SK-N-MC (cell line): ENCODE measurements around the gene NR4A3.

Experiments used
- EZH2 ChIP-seq: fragments of 200-600 bp; sonication (generic); IDR thresholded peaks from one replicate; pipeline ENCODE4 v1.6.1; 2017; ENCODE audit warnings: antibody characterized with exemption
- FOXP2 ChIP-seq: optimal IDR thresholded peaks from 2 replicates; pipeline ENCODE3; 2011; ENCODE audit warnings: mild to moderate bottlenecking, moderate library complexity; ENCODE audit not compliant: insufficient read depth; ENCODE audit errors: extremely low read length, control extremely low read depth
- POLR2AphosphoS5 ChIP-seq: IDR thresholded peaks from 2 replicates; pipeline ENCODE4 v1.6.1; 2012; ENCODE audit warnings: mild to moderate bottlenecking, low read depth, low read length, borderline replicate concordance

- no peak for TF ChIP-seq POLR2AphosphoS5
- no peak for TF ChIP-seq EZH2
- no peak for TF ChIP-seq FOXP2
These were observed 48.4 kb downstream of the NR4A3 start for GRCh38 chr9:99870126-99870525.
